HG03097 (cell line): ENCODE data around the gene TJAP1.

Experiments used
- ATAC-seq: cut with Tn5 transposase; IDR thresholded peaks from one replicate; pipeline ENCODE4 v1.9.1; 2021; ENCODE audit not compliant: unreplicated experiment, low FRiP score

The TJAP1 gene

GRCh38 chr6:43477235-43478007 lies at the start of gene TJAP1:
Gene TJAP1, plus strand, starts transcription at chr6:43477570. Its CDS starts 21,432 bp downstream, at chr6:43499002.
- no peak for ATAC-seq

GRCh38 chr6:43428112-43428570 lies 49.2 kb upstream of the TJAP1 start:
- ATAC-seq = no peak

- no peak for ATAC-seq
Observed at GRCh38 chr6:43428874-43429273, 48.5 kb upstream of the TJAP1 start.

- no peak for ATAC-seq
Observed at GRCh38 chr6:43432009-43432945, 45.1 kb upstream of the TJAP1 start.

- ATAC-seq = no peak
Observed at GRCh38 chr6:43433148-43433547, 44.2 kb upstream of the TJAP1 start.

- ATAC-seq = no peak
Observed at GRCh38 chr6:43434001-43434840, 43.1 kb upstream of the TJAP1 start.

GRCh38 chr6:43434943-43435342 lies 42.4 kb upstream of the TJAP1 start:
- no peak for ATAC-seq

GRCh38 chr6:43435682-43436437 lies 41.5 kb upstream of the TJAP1 start:
- no peak for ATAC-seq

GRCh38 chr6:43436577-43437282 lies 40.6 kb upstream of the TJAP1 start:
- no peak for ATAC-seq

- no peak for ATAC-seq
Observed at GRCh38 chr6:43437700-43438099, 39.7 kb upstream of the TJAP1 start.

- no peak for ATAC-seq
Observed at GRCh38 chr6:43442935-43443334, 34.4 kb upstream of the TJAP1 start.

- no peak for ATAC-seq
Observed at GRCh38 chr6:43444036-43444435, 33.3 kb upstream of the TJAP1 start.

- no peak for ATAC-seq
Observed at GRCh38 chr6:43444582-43444981, 32.8 kb upstream of the TJAP1 start.

GRCh38 chr6:43445576-43445975 lies 31.8 kb upstream of the TJAP1 start:
- ATAC-seq = no peak

- ATAC-seq = no peak
Observed at GRCh38 chr6:43447604-43448003, 29.8 kb upstream of the TJAP1 start.

- no peak for ATAC-seq
Observed at GRCh38 chr6:43448916-43449315, 28.5 kb upstream of the TJAP1 start.

GRCh38 chr6:43450699-43451131 lies 26.7 kb upstream of the TJAP1 start:
- no peak for ATAC-seq

- ATAC-seq = no peak
Observed at GRCh38 chr6:43451348-43451747, 26.0 kb upstream of the TJAP1 start.

GRCh38 chr6:43451939-43452338 lies 25.4 kb upstream of the TJAP1 start:
- ATAC-seq = no peak
